GM12801 (cell line): Measurements from ENCODE around the gene PLAC8L1.

ENCODE experiments used
- CTCF ChIP-seq: IDR thresholded peaks from one replicate; pipeline ENCODE4 v1.5.1; 2011; ENCODE audit warnings: control low read depth; ENCODE audit not compliant: insufficient read length; ENCODE audit errors: extremely low read depth

Gene PLAC8L1

GRCh38 chr5:146091881-146092280, 13.5 kb downstream of the PLAC8L1 start:
- TF ChIP-seq CTCF, result no peak

DNA sequence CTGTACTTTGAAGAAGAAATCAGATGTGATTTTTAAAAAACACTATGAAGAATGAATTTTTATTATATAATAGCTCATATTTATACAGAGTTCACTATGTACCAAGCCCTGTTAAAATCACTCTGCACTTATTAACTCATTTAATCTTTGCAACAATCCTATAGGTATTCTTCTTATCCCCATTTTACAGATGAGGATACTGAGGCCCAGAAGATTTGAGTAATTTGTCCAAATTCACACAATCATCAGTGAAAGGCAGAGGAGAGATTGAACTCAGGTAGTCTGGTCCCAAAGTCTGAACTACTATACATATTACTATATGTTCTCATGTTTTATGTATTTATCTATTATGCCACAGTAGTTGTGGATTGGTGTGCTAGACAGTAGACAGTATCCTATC, 16.1 kb downstream of the PLAC8L1 start:
- no peak for TF ChIP-seq CTCF

GRCh38 chr5:146088098-146088497, 17.3 kb downstream of the PLAC8L1 start:
- no peak for TF ChIP-seq CTCF

DNA sequence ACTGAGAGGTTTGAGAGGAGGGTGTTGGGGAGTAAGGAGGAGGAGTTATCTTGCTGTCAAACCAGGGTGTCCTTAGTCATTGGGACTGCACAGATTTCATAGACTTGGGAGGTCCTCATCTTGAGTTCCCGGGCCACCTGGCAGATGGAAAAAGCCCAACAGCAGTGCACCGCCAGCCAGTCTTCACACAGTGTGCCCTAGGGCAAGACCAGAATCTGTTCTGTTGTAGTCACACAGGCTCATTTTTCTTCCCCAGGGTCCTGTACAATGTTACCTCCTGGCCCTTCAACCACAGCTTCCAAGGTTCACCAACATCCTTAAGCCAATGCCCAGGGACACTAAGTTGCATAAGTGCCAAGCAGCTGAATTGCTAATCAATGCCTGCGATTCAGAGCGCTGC, 21.0 kb downstream of the PLAC8L1 start:
- no peak for TF ChIP-seq CTCF

GRCh38 chr5:146082798-146083197, 22.6 kb downstream of the PLAC8L1 start:
- no peak for TF ChIP-seq CTCF

DNA sequence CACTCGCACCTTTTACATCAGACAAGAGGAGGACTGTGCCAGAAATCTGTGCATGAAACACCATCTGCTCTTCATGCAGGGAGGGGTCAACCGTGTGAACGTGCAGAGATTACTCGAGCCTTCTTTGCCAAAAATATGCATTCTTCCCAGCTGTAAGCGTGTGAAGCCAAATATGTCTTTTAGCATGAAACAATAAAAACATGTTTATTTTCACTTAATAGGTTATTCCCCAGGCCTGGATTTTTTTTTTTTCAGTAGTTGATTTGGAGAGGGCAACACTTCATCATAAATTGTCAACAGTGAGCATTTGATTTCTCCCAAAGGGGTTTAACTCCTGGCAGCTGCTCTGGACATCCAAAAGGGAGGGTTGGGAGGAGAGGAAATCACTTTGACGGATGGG, 23.8 kb downstream of the PLAC8L1 start:
- TF ChIP-seq CTCF, result no peak

GRCh38 chr5:146079695-146080373, 25.5 kb downstream of the PLAC8L1 start:
- TF ChIP-seq CTCF, result no peak

DNA sequence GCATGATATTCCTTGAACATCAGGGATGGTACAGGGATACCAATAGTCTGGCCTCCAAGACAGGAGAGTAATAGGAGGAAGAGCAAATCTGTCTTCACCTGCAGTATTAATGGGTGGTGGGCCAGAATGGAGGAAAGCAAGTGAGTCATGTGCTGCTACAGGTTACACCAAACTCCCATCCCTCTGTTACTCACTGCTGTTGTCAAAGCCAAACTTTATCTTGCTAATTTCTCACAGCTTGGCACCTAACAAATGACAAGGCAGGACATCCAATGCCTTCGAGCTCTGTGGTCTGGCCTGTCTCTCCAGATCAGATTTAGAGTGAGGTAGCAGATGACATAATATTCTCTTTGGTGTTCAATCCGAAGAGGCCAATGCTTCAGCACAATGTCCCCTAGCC, 26.8 kb downstream of the PLAC8L1 start:
- TF ChIP-seq CTCF, result no peak
